Measurements from ENCODE around the gene POU4F1.

The POU4F1 gene

DNA sequence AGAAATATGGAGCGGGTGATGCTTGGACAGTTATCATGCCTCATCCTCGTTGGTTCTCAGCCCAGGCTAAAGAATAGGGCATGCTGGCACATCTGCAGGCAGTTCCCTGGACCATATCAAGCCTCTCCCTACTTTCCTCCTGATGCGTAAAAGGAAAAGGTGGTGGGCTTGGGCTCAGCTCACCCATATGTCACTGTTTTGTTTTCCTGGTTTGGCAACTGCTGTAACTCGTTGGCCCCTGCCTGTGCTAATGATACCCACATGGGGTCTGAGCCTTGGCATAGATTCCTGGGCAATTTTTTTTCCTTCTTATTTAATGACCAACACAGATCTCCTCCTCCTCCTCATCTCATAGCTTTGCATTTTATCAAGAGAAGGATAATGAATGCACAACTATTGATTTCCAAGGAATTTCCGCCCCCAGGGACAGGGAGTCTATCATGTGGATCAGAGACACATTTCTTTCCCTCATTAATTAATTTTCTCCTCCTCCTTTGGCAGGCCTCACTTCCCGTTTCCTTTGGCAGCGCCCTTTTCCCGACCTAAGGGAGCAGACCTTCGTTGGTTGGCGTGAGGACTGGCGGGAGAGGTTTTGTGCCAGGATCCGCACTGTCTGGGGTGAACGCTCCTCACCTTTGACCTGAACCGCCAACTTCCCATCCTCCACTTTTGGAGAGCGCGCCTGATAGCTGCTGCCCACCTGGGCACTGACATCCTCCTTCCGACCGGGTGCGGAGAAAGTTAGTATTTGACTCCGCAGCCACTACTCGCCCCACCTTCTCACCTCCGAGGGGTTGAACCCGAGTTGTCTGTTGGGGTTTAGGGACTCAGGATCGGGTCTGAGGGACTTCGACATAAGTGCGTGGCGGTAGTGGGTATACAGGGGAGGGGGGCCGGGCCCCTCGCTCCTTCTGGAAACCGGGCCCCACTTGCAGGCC lies 3.4 kb upstream of the POU4F1 start:
- DNase-seq, result no peak

GRCh38 chr13:78604782-78605611 lies 1.6 kb upstream of the POU4F1 start:
- no peak for DNase-seq

- DNase-seq, result no peak
Measured at GRCh38 chr13:78602561-78603239, 652 bp downstream of the POU4F1 start.

GRCh38 chr13:78601874-78602560 lies 1.3 kb downstream of the POU4F1 start:
- no peak for DNase-seq

DNA sequence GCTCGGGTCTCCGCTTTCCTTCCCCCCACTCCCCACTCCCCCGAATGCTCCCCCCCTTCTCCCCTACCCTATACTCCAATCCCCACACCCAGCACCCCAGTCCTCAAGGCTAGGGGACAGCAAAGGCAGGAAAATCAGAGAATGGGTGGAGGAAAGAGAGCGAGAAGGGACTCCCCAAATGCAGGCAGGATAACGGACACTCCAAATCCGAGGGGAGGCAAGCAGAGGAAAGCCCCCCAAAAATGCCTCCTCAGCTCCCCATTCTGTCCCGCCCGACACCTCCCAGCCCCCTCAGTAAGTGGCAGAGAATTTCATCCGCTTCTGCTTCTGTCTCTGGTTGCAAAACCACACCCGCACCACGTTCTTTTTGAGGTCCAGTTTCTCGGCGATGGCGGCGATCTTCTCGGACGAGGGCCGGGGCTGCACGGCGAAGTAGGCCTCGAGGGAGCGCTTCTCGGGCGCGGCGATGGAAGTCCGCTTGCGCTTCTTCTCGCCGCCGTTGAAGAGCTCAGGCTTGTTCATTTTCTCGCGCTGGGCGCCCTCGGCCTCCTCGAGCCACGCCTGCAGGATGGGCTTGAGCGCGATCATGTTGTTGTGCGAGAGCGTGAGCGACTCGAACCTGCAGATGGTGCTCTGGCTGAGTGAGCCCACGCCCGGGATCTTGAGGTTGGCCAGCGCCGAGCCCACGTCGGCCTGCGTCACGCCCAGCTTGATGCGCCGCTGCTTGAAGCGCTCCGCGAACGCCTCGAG lies 2.1 kb downstream of the POU4F1 start:
- no peak for DNase-seq

- no peak for DNase-seq
Measured at GRCh38 chr13:78600280-78600883, 3.0 kb downstream of the POU4F1 start.

- DNase-seq, result no peak
Measured at GRCh38 chr13:78599645-78600279, 3.6 kb downstream of the POU4F1 start.

DNA sequence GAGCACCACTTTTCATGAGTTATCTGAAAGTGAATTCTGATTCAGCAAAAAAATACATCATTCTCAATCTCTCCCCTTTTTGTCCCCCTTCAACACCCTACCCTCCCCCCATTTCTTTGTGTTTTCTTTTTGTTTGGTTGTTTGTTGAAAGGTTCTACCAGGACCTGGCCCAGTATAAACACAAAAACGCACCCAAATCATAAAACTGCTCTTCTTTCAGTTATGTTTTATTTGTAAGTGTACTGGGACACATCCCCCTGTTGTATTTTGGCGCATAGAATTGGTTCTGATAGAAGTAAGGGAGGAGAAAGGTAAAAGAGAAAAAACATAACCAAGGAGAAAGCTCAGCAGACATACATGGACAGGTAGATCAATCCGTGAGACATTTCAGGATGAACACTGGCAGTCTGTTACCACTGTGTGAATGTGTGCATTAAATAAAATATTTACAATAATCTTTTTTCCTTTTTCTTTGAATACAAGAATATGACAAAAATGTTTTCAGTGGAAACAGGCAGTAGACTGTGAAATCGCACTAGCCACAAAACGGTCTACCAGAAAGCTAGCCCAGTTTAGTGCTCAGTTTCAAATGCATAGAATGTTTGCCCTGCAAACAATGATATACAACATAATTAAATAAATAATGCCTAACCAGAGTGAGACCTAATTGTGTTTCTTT lies 4.2 kb downstream of the POU4F1 start:
- DNase-seq, result no peak

- DNase-seq, result no peak
Measured at GRCh38 chr13:78598116-78598781, 5.1 kb downstream of the POU4F1 start.

- no peak for DNase-seq
Measured at GRCh38 chr13:78597602-78597932, 5.8 kb downstream of the POU4F1 start.

DNA sequence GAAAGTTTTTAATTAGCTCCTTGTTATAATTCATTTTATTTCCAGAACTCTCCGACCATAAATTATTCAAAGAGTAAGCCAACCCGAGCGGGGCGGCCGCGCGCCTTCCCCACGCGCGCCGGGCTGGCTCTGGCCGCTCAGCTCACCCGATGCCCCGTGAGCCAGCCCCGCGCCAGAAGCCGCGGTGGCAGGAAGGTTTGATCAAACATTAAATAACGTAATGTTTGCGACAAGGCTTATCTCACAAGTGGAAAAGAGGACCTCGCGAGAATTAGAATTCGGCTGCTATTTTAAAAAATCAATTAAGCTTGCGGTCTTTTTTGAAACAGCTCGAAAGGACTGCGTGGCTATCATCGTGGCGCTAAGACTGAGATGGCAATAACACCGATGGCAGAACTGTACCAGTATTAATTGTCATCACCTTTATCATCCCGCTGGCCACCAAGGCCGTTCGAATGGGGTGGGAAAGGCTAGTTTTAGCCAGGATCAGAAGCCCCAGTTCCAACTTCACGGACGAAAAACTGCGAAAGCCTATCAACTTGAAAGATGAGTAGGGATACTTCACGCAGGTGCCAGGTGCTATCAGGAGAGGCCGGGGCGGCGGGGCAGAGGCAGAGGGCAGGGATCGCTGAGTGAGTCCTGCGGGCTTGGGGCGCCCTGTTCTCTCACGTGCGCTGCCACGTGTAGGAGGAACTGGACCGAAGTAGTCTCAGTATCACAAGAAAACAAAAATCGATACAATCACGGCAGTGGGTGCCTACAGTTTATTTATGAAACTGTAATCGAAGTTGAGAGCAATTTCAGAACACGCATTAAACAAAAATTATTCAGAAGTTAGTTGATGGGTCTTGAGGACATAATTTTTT lies 6.4 kb downstream of the POU4F1 start:
- DNase-seq, result peak; percentile 48

DNA sequence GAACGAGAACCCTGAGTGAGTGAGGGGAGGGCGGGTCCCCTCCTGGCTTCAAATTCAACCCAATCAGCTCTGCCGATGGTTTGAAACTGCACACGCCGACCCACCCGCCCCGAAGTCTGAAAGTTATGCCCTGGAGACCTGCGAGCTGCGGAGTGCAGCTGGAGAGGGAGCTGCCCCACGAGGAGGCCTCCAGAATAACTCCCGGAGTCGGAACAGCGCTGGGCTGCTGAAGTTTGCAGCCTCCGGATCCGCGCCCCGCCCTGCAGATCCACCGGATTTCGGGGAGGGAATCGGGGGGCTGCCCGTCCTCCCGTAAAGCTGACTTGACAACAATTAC lies 7.0 kb downstream of the POU4F1 start:
- no peak for DNase-seq

GRCh38 chr13:78595495-78596398 lies 7.6 kb downstream of the POU4F1 start:
- DNase-seq, result peak; percentile 72

DNA sequence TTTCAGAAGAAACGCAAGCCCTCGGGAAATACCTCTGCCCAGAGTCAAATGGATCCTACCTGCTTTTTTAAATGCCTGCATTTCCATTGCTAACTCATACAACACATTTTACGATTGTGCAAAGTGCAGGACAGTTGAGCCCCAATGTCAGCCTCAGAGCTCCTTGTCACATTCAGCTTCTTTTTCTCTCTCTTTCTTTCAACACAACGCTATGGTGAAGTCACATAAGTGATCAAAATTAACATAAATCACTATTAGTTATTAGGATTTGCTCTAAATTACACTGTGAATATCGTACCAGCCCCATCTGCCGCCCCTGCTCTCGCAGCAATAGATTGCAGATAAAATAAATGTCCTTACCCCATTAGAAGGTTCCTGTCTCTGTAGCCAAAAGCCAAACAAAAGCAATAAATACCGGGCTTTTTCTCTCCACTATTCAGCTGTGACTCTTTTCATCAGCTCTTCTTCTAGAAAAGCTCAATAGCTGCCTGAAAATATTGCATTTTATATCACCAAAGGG lies 8.8 kb downstream of the POU4F1 start:
- no peak for DNase-seq

- peak; percentile 47 for DNase-seq
Measured at GRCh38 chr13:78593652-78594455, 9.5 kb downstream of the POU4F1 start.

- DNase-seq, result no peak
Measured at GRCh38 chr13:78593129-78593528, 10.2 kb downstream of the POU4F1 start.

- no peak for DNase-seq
Measured at GRCh38 chr13:78592584-78592983, 10.8 kb downstream of the POU4F1 start.

Measured in NCI-H1092 (cell line).